ENCODE data around the gene LRPAP1. TPM values are rescaled to one million over a fixed set of nuclear protein-coding genes. Genes with fewer than 3 reads are reported as not detected.

Gene LRPAP1
- total RNA-seq, 1 donor from 2014 or later: 152 TPM

GRCh38 chr4:3501825-3502425 lies 30.3 kb downstream of the LRPAP1 start:
- TF ChIP-seq CTCF (conservative IDR thresholded peaks at IDR 0.05): no peak
- no peak overlapping the region for H3K27ac Mint-ChIP-seq

GRCh38 chr4:3501126-3501824 lies 30.9 kb downstream of the LRPAP1 start:
- no peaks in the 10 kb centered on the region for H3K36me3 Mint-ChIP-seq
- H3K27me3 Mint-ChIP-seq: no peaks in the 10 kb centered on the region
- peaks cover 4% of the 10 kb centered on the region for H3K4me1 Mint-ChIP-seq (ENCODE audit: unreplicated experiment)
- no peak overlapping the region for H3K4me3 Mint-ChIP-seq
- DNase-seq (ENCODE audit: extremely low spot score, unreplicated experiment): no peak
- H3K9me3 Mint-ChIP-seq: no peaks in the 10 kb centered on the region
- no peak overlapping the region for H3K27ac Mint-ChIP-seq
- TF ChIP-seq CTCF (conservative IDR thresholded peaks at IDR 0.05): no peak

More at GRCh38 chr4:3501825-3502425, 30.3 kb downstream of the LRPAP1 start:
- H3K4me1 Mint-ChIP-seq (ENCODE audit: unreplicated experiment): peaks cover 4% of the 10 kb centered on the region
- H3K36me3 Mint-ChIP-seq: no peaks in the 10 kb centered on the region
- no peak for DNase-seq (ENCODE audit: extremely low spot score, unreplicated experiment)
- H3K27me3 Mint-ChIP-seq: no peaks in the 10 kb centered on the region
- no peaks in the 10 kb centered on the region for H3K9me3 Mint-ChIP-seq
- H3K4me3 Mint-ChIP-seq: no peak overlapping the region

- no peaks in the 10 kb centered on the region for H3K27me3 Mint-ChIP-seq
- no peak overlapping the region for H3K4me3 Mint-ChIP-seq
- no peak for TF ChIP-seq CTCF (conservative IDR thresholded peaks at IDR 0.05)
- DNase-seq (ENCODE audit: extremely low spot score, unreplicated experiment): no peak
- no peak overlapping the region for H3K27ac Mint-ChIP-seq
- H3K4me1 Mint-ChIP-seq (ENCODE audit: unreplicated experiment): peaks cover 4% of the 10 kb centered on the region
- no peaks in the 10 kb centered on the region for H3K36me3 Mint-ChIP-seq
- H3K9me3 Mint-ChIP-seq: no peaks in the 10 kb centered on the region
Observed at GRCh38 chr4:3500634-3501101, 31.6 kb downstream of the LRPAP1 start.

- Mint-ChIP-seq H3K27ac (no peak overlapping the region), H3K4me1 (ENCODE audit: unreplicated experiment) (peaks cover 4% of the 10 kb centered on the region), H3K4me3 (no peak overlapping the region), H3K9me3 (no peaks in the 10 kb centered on the region), H3K27me3 (no peaks in the 10 kb centered on the region), H3K36me3 (no peaks in the 10 kb centered on the region)
- TF ChIP-seq CTCF (conservative IDR thresholded peaks at IDR 0.05): no peak
- no peak for DNase-seq (ENCODE audit: extremely low spot score, unreplicated experiment)
Observed at GRCh38 chr4:3500111-3500510, 32.1 kb downstream of the LRPAP1 start.

- H3K27me3 Mint-ChIP-seq: no peaks in the 10 kb centered on the region
- no peak for DNase-seq (ENCODE audit: extremely low spot score, unreplicated experiment)
- no peaks in the 10 kb centered on the region for H3K9me3 Mint-ChIP-seq
- H3K4me1 Mint-ChIP-seq (ENCODE audit: unreplicated experiment): peaks cover 4% of the 10 kb centered on the region
- H3K27ac Mint-ChIP-seq: no peak overlapping the region
- TF ChIP-seq CTCF (conservative IDR thresholded peaks at IDR 0.05): no peak
- H3K36me3 Mint-ChIP-seq: no peaks in the 10 kb centered on the region
- no peak overlapping the region for H3K4me3 Mint-ChIP-seq
Observed at GRCh38 chr4:3499710-3500109, 32.5 kb downstream of the LRPAP1 start.
